Measurements from ENCODE around the gene KLHL25. TPM values are rescaled to one million over a fixed set of nuclear protein-coding genes. Genes with fewer than 3 reads are reported as not detected.

The KLHL25 gene
- total RNA-seq, 1 donor from 2014 or later, result 5.2 TPM

DNA sequence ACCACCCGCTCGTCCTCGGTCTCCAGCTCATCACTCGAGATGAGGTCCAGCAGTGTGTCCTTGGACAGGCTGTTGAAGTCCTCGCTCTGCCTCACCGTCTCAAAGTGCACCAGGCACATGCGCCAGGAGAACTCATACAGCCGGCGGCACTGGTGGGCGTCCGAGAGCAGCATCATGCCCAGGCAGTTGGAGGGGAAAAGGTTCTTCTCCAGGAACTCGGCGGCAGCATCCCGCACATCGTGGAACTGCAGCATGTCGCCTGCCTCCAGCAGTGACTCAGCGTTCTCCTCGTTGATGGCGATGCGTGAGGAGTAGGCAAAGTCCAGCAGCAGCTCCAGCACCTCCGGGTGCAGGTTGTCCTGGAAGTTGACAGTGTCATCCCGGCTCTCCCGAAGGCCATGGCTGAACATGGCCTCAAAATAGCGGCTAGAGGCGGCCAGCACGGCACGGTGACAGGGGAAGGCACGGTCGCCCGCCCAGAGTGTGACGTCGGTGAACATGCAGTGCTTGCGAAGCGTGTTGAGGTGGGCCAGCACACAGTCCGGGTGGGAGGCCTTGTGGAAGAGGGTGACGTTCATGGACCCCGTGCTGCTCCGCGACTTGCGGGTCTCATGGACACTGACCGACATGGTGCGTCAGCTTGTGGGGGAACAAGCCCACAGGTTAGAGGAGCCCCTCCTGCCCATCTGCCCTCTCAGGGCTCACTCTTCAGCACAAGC lies 25.4 kb downstream of the KLHL25 start:
- Histone ChIP-seq H3K9ac (ENCODE audit: low read depth in 1 of 3, low read length in 3 of 3) (no peak overlapping the region), H3K27me3 (ENCODE audit: control insufficient read depth in 3 of 3, insufficient read depth in 3 of 3, low read length in 3 of 3) (no peaks in the 10 kb centered on the region), H3K4me3 (ENCODE audit: low read length in 3 of 3) (no peak overlapping the region), H3K27ac (ENCODE audit: low read depth, low read length) (no peak overlapping the region), H3K9me3 (ENCODE audit: control insufficient read depth in 3 of 3, low read length in 3 of 3) (peaks cover 0 to 5% (median 0%) of the 10 kb centered on the region in 3 donors), H3K4me1 (ENCODE audit: control insufficient read depth in 3 of 3, insufficient read depth in 3 of 3, low read length in 3 of 3) (peaks cover 54 to 58% (median 57%) of the 10 kb centered on the region in 3 donors), H3K36me3 (ENCODE audit: control insufficient read depth in 3 of 3, insufficient read depth in 3 of 3, low read length in 3 of 3) (peaks cover 4 to 11% (median 11%) of the 10 kb centered on the region in 3 donors)

DNA sequence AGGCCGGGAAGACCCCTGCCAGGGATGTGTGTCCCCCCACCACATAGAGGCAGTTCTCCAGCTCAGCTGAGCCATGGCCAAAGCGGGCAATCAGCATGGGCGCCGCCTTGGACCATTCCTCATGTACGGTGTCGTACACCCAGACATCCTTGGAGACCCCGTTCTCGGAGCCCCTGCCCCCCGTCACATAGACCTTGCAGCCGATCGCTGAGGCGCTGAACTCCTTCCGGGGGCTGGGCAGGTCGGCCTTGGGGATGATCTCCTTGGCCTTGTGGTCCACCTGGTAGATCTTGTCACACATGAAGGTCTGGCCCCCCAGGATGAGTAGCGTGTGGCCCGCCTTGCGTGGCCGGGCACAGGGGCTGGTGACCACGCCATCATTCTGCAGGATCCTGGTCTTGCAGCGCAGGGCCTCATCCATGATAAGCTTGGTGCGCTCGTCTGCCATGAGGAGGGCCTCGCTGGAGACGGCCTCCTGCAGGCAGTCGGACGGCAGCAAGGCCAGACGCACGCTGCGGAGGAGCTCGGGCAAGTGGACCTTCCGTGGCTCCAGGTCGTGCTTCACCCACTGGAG lies 26.0 kb downstream of the KLHL25 start:
- Histone ChIP-seq H3K9ac (ENCODE audit: low read depth in 1 of 3, low read length in 3 of 3) (no peak overlapping the region), H3K27me3 (ENCODE audit: control insufficient read depth in 3 of 3, insufficient read depth in 3 of 3, low read length in 3 of 3) (no peaks in the 10 kb centered on the region), H3K36me3 (ENCODE audit: control insufficient read depth in 3 of 3, insufficient read depth in 3 of 3, low read length in 3 of 3) (peaks cover 4 to 11% (median 11%) of the 10 kb centered on the region in 3 donors), H3K27ac (ENCODE audit: low read depth, low read length) (no peak overlapping the region), H3K4me3 (ENCODE audit: low read length in 3 of 3) (no peak overlapping the region), H3K9me3 (ENCODE audit: control insufficient read depth in 3 of 3, low read length in 3 of 3) (peaks cover 0 to 5% (median 0%) of the 10 kb centered on the region in 3 donors), H3K4me1 (ENCODE audit: control insufficient read depth in 3 of 3, insufficient read depth in 3 of 3, low read length in 3 of 3) (peaks cover 57 to 60% (median 58%) of the 10 kb centered on the region in 3 donors)

DNA sequence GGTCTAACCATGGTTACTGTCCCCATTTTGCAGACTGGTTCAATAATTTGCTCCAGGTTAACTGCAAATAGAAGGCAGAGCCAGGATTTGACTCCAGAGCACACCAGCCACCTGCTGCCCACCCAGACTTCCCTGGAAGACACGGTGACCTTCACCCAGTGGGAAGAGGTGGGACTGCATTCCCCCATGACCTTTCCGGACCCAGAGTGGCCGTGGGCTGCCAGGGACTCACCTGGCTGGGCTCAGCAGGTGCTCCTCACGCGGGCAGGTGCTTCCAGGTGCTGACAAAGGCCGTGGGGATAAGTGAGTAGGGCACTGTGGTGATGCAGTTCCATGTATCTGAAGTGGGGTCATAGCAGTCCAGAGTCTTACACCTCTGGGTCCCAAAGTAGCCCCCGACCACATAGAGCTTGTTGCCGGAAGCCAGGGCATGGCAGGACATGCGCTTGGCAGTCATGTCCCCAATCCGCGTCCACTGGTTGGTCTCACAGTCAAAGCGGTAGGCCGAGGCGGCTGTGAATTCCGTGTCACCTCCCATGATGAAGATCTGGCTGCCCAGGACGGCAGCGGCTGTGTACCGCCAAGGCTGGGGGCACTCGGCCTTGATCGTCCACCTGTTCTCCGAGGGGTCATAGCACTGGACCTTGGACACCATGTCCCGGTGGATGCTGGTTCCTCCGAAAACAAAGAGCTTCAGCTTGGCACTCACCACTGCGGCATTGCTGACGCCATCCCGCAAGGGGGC lies 26.8 kb downstream of the KLHL25 start:
- peaks cover 4 to 11% (median 11%) of the 10 kb centered on the region in 3 donors for H3K36me3 ChIP-seq (ENCODE audit: control insufficient read depth in 3 of 3, insufficient read depth in 3 of 3, low read length in 3 of 3)
- no peak overlapping the region for H3K4me3 ChIP-seq (ENCODE audit: low read length in 3 of 3)
- H3K9ac ChIP-seq (ENCODE audit: low read depth in 1 of 3, low read length in 3 of 3), result no peak overlapping the region
- peaks cover 57 to 63% (median 58%) of the 10 kb centered on the region in 3 donors for H3K4me1 ChIP-seq (ENCODE audit: control insufficient read depth in 3 of 3, insufficient read depth in 3 of 3, low read length in 3 of 3)
- H3K9me3 ChIP-seq (ENCODE audit: control insufficient read depth in 3 of 3, low read length in 3 of 3), result peaks cover 0 to 5% (median 0%) of the 10 kb centered on the region in 3 donors
- H3K27ac ChIP-seq (ENCODE audit: low read depth, low read length), result no peak overlapping the region
- no peaks in the 10 kb centered on the region for H3K27me3 ChIP-seq (ENCODE audit: control insufficient read depth in 3 of 3, insufficient read depth in 3 of 3, low read length in 3 of 3)

DNA sequence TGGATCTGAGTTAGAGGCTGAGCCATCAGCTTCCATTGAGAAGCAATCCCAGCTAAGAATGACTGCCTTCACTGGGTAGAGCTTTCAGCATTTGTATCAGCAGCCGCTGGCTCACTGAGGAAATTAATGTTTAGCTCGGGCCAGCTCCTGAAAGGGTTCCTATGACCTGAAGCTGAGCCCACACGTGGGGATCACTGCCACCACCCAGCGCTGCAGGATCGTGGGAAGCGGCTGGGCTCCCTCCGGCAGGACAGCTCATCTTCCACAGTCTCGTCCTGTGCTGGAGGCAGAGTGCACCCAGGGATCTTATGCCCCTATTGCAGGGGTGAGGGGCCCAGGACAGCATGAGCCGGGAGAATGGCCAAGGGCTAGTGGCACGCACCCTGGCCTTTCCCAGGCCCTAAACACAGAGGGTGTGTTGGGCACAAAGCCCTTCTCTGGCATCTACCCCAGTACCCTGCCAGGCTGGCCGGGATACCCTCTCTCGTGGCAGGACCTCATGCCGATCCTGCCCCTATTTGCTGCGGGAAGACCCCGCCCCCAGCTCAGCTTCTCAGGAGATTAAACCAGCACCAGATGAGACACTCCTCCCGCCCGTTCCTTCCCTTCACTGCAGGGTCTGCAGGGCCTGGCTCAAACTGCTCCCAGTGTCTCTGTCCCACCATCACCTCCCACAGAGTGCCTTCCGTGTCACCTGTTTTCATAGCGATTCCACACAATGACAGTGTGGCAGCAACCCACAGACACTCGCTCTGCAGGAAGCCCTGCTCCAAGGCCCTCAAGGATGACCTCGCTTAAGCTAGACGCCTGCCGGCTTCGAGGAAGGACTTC lies 28.5 kb downstream of the KLHL25 start:
- no peaks in the 10 kb centered on the region for H3K27me3 ChIP-seq (ENCODE audit: control insufficient read depth in 3 of 3, insufficient read depth in 3 of 3, low read length in 3 of 3)
- peaks cover 49 to 56% (median 54%) of the 10 kb centered on the region in 3 donors for H3K4me1 ChIP-seq (ENCODE audit: control insufficient read depth in 3 of 3, insufficient read depth in 3 of 3, low read length in 3 of 3)
- peak overlapping the region in 2 of 3 donors; percentile 35 for H3K4me3 ChIP-seq (ENCODE audit: low read length in 3 of 3)
- H3K9ac ChIP-seq (ENCODE audit: low read depth in 1 of 3, low read length in 3 of 3), result peak overlapping the region in 1 of 3 donors; percentile 40
- no peak overlapping the region for H3K27ac ChIP-seq (ENCODE audit: low read depth, low read length)
- peaks cover 0 to 5% (median 0%) of the 10 kb centered on the region in 3 donors for H3K9me3 ChIP-seq (ENCODE audit: control insufficient read depth in 3 of 3, low read length in 3 of 3)
- H3K36me3 ChIP-seq (ENCODE audit: control insufficient read depth in 3 of 3, insufficient read depth in 3 of 3, low read length in 3 of 3), result peaks cover 4 to 11% (median 11%) of the 10 kb centered on the region in 3 donors

DNA sequence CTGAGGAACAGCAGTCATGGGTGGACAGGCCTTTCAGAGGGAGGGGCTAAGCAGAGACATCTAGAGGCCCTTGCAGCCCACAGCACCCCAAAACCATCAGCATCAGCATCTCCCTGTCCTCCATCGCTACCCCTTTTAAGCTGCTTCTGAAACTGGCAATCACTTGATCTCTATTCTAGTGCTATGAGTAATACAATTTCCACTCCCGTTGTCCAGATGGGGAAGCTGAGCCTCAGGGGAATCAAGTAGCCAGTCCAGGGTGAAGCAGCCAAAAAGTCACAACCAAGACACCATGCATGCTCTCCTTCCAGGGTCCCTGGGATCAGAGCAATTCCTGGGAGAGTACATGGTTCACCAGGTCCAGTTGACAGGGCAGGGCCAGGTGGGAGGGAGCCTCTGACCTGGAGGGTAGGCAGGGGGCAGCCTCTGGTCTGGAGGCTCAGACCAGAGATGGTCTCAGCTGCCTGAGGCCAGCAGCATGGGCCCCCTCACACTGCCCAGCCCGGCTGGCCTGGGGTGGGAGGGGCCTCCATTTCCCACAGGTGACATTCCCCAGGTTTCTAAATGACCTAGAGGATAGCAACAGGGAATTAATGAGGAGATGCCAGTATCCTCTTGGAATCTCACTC lies 30.0 kb downstream of the KLHL25 start:
- Histone ChIP-seq H3K9me3 (ENCODE audit: control insufficient read depth in 3 of 3, low read length in 3 of 3) (peaks cover 0 to 5% (median 0%) of the 10 kb centered on the region in 3 donors), H3K4me1 (ENCODE audit: control insufficient read depth in 3 of 3, insufficient read depth in 3 of 3, low read length in 3 of 3) (peaks cover 43 to 48% (median 43%) of the 10 kb centered on the region in 3 donors), H3K27me3 (ENCODE audit: control insufficient read depth in 3 of 3, insufficient read depth in 3 of 3, low read length in 3 of 3) (no peaks in the 10 kb centered on the region), H3K9ac (ENCODE audit: low read depth in 1 of 3, low read length in 3 of 3) (peak overlapping the region in 2 of 3 donors; percentile 17 to 25), H3K36me3 (ENCODE audit: control insufficient read depth in 3 of 3, insufficient read depth in 3 of 3, low read length in 3 of 3) (peaks cover 6 to 19% (median 11%) of the 10 kb centered on the region in 3 donors), H3K4me3 (ENCODE audit: low read length in 3 of 3) (peak overlapping the region in 1 of 3 donors; percentile 29), H3K27ac (ENCODE audit: low read depth, low read length) (peak overlapping the region; percentile 71)

- Histone ChIP-seq H3K4me3 (ENCODE audit: low read length in 3 of 3) (peak overlapping the region in 2 of 3 donors; percentile 20 to 29), H3K9ac (ENCODE audit: low read depth in 1 of 3, low read length in 3 of 3) (peak overlapping the region in 2 of 3 donors; percentile 5 to 50), H3K27ac (ENCODE audit: low read depth, low read length) (peak overlapping the region; percentile 71), H3K4me1 (ENCODE audit: control insufficient read depth in 3 of 3, insufficient read depth in 3 of 3, low read length in 3 of 3) (peaks cover 43 to 55% (median 43%) of the 10 kb centered on the region in 3 donors), H3K27me3 (ENCODE audit: control insufficient read depth in 3 of 3, insufficient read depth in 3 of 3, low read length in 3 of 3) (no peaks in the 10 kb centered on the region), H3K9me3 (ENCODE audit: control insufficient read depth in 3 of 3, low read length in 3 of 3) (no peaks in the 10 kb centered on the region), H3K36me3 (ENCODE audit: control insufficient read depth in 3 of 3, insufficient read depth in 3 of 3, low read length in 3 of 3) (peaks cover 6 to 16% (median 8%) of the 10 kb centered on the region in 3 donors)
Observed at GRCh38 chr15:85763673-85764633, 30.8 kb downstream of the KLHL25 start.

DNA sequence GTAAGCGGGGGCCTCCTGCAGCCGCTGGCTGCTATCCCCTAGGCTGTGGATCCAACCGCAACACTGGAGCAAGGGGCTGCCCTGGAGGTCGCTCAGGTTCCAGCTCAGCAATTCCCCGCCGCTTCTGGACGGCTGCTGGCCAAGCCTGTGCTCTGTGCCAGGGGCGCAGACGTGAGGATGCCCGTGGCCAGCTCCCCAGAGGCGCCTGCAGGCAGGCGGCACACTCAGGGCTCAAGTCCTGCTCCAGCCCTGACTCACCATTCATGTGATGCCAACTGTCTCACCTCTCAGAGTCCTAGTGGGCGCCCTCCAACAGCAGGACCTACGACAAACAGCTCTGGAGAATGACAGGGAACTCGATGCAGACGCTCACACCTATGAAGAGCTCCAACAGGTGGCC lies 31.6 kb downstream of the KLHL25 start:
- Histone ChIP-seq H3K4me3 (ENCODE audit: low read length in 3 of 3) (peak overlapping the region in 1 of 3 donors; percentile 22), H3K9ac (ENCODE audit: low read depth in 1 of 3, low read length in 3 of 3) (peak overlapping the region in 1 of 3 donors; percentile 50), H3K27me3 (ENCODE audit: control insufficient read depth in 3 of 3, insufficient read depth in 3 of 3, low read length in 3 of 3) (no peaks in the 10 kb centered on the region), H3K4me1 (ENCODE audit: control insufficient read depth in 3 of 3, insufficient read depth in 3 of 3, low read length in 3 of 3) (peaks cover 43 to 55% (median 43%) of the 10 kb centered on the region in 3 donors), H3K36me3 (ENCODE audit: control insufficient read depth in 3 of 3, insufficient read depth in 3 of 3, low read length in 3 of 3) (peaks cover 4 to 16% (median 11%) of the 10 kb centered on the region in 3 donors), H3K27ac (ENCODE audit: low read depth, low read length) (peak overlapping the region; percentile 71), H3K9me3 (ENCODE audit: control insufficient read depth in 3 of 3, low read length in 3 of 3) (no peaks in the 10 kb centered on the region)

DNA sequence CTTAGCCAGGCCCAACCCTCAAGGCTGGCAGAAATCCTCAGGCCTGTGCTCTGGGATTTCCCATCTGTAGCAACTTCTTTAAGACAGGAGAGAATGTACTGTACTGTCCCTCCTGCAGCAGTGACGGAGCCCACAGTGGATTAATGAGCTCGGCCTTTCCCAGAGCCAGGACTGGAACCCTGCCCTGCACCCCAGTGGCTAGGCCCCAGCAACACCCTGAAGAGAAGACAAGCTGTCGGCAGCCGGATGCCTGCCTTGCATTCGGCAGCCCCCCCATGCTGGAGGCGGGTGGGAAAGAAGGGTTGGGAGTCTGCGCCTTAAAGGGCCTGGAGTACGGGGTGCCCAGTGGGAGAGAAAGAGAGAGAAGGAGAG lies 32.0 kb downstream of the KLHL25 start:
- peaks cover 43 to 56% (median 43%) of the 10 kb centered on the region in 3 donors for H3K4me1 ChIP-seq (ENCODE audit: control insufficient read depth in 3 of 3, insufficient read depth in 3 of 3, low read length in 3 of 3)
- no peaks in the 10 kb centered on the region for H3K9me3 ChIP-seq (ENCODE audit: control insufficient read depth in 3 of 3, low read length in 3 of 3)
- peak overlapping the region; percentile 71 for H3K27ac ChIP-seq (ENCODE audit: low read depth, low read length)
- peak overlapping the region in 1 of 3 donors; percentile 22 for H3K4me3 ChIP-seq (ENCODE audit: low read length in 3 of 3)
- H3K9ac ChIP-seq (ENCODE audit: low read depth in 1 of 3, low read length in 3 of 3), result peak overlapping the region in 1 of 3 donors; percentile 50
- no peaks in the 10 kb centered on the region for H3K27me3 ChIP-seq (ENCODE audit: control insufficient read depth in 3 of 3, insufficient read depth in 3 of 3, low read length in 3 of 3)
- H3K36me3 ChIP-seq (ENCODE audit: control insufficient read depth in 3 of 3, insufficient read depth in 3 of 3, low read length in 3 of 3), result peaks cover 7 to 14% (median 12%) of the 10 kb centered on the region in 3 donors

All from skeletal muscle tissue (tissue), 4 donors.